SK-N-SH (cell line): ENCODE measurements around the gene RBBP8NL. TPM values are rescaled to one million over a fixed set of nuclear protein-coding genes. Genes with fewer than 3 reads are reported as not detected.

Source experiments
- CTCF ChIA-PET: fragments of 300-600, 350-600 bp; formaldehyde crosslinking; extraction: SDS; loops from one replicate; lab custom pipeline; 2021; lab: Yijun Ruan, JAX
- POLR2A ChIA-PET: fragments of 350-600 bp; sonication (Branson Sonifier 250); formaldehyde crosslinking; extraction: SDS; loops from one replicate; lab custom pipeline; 2020; ENCODE audit warnings: antibody characterized with exemption, inconsistent platforms; lab: Yijun Ruan, JAX
- DNase-seq: peaks from one replicate; pipeline ENCODE4 v3.0.0; 2012
- H2AFZ ChIP-seq: fragments of 200-600 bp; sonication (generic); 2 replicates; pipeline ENCODE4 v1.8.1; 2016; ENCODE audit warnings: antibody characterized with exemption, mild to moderate bottlenecking, low read depth
- H3F3A ChIP-seq: fragments of 200-600 bp; sonication (generic); replicated peaks from 2 replicates; pipeline ENCODE3; 2016; ENCODE audit warnings: antibody characterized with exemption, mild to moderate bottlenecking; ENCODE audit not compliant: insufficient read depth
- H3K27ac ChIP-seq, 2 experiments: fragments of 200-500 bp in 1 of 2; fragments of 200-600 bp in 1 of 2; sonication (Bioruptor generic) in 1 of 2; sonication (generic), shearing (Covaris generic) in 1 of 2; 2 replicates each; pipeline versions ENCODE4 v1.5.1 to v1.6.1; 2014 to 2016; ENCODE audit warnings: low read depth in 2 of 2, inconsistent platforms in 1 of 2, low read length in 1 of 2, mild to moderate bottlenecking in 1 of 2, mixed read lengths in 1 of 2
- H3K27me3 ChIP-seq: fragments of 200-600 bp; sonication (generic), shearing (Covaris generic); 2 replicates; pipeline ENCODE4 v1.6.1; 2016; ENCODE audit warnings: mixed run types; ENCODE audit not compliant: insufficient read depth
- H3K36me3 ChIP-seq, 2 experiments: fragments of 200-500 bp in 1 of 2; fragments of 200-600 bp in 1 of 2; sonication (Bioruptor generic) in 1 of 2; sonication (generic) in 1 of 2; replicated peaks in 1 of 2; 2 replicates each; pipeline versions ENCODE3 to v1.5.1; 2014 to 2016; ENCODE audit warnings: low read length in 1 of 2, mild to moderate bottlenecking in 1 of 2; ENCODE audit not compliant: insufficient read depth in 2 of 2, control insufficient read depth in 1 of 2
- H3K4me1 ChIP-seq, 2 experiments: fragments of 200-500 bp in 1 of 2; fragments of 200-600 bp in 1 of 2; sonication (Bioruptor generic) in 1 of 2; sonication (generic), shearing (Covaris generic) in 1 of 2; 2 replicates each; pipeline versions ENCODE4 v1.5.1 to v1.6.1; 2014 to 2016; ENCODE audit warnings: low read depth in 1 of 2, low read length in 1 of 2, mixed run types in 1 of 2; ENCODE audit not compliant: insufficient read depth in 2 of 2, control insufficient read depth in 1 of 2
- H3K4me2 ChIP-seq: fragments of 200-600 bp; sonication (generic), shearing (Covaris generic); 2 replicates; pipeline ENCODE4 v1.6.1; 2017; ENCODE audit warnings: mixed run types
- H3K4me3 ChIP-seq, 2 experiments: fragments of 200-500 bp in 1 of 2; fragments of 200-600 bp in 1 of 2; sonication (Bioruptor generic) in 1 of 2; sonication (generic), shearing (Covaris generic) in 1 of 2; 2 replicates each; pipeline versions ENCODE4 v1.5.1 to v1.8.1; 2014 to 2016; ENCODE audit warnings: low read depth in 2 of 2, inconsistent platforms in 1 of 2, low read length in 1 of 2, mild to moderate bottlenecking in 1 of 2, mixed read lengths in 1 of 2, moderate library complexity in 1 of 2
- H3K79me2 ChIP-seq: fragments of 200-600 bp; sonication (generic); 2 replicates; pipeline ENCODE4 v1.8.1; 2017; ENCODE audit warnings: mild to moderate bottlenecking; ENCODE audit not compliant: insufficient read depth
- H3K9ac ChIP-seq: fragments of 200-600 bp; sonication (generic); 2 replicates; pipeline ENCODE4 v1.6.1; 2017; ENCODE audit warnings: mixed run types
- H3K9me2 ChIP-seq: fragments of 200-600 bp; sonication (generic); 2 replicates; pipeline ENCODE4 v1.6.1; 2017; ENCODE audit warnings: mixed run types
- H3K9me3 ChIP-seq: fragments of 200-600 bp; sonication (generic); 2 replicates; pipeline ENCODE4 v1.6.1; 2017; ENCODE audit warnings: mixed run types, mild to moderate bottlenecking, moderate library complexity
- H4K20me1 ChIP-seq: fragments of 200-600 bp; sonication (generic); 2 replicates; pipeline ENCODE4 v1.6.1; 2017; ENCODE audit warnings: mild to moderate bottlenecking, mixed run types; ENCODE audit not compliant: insufficient read depth
- CHD2 ChIP-seq: fragments of 150-350 bp; IDR thresholded peaks from 2 replicates; pipeline ENCODE4 v1.6.1; 2018; ENCODE audit warnings: low read length; ENCODE audit not compliant: partially characterized antibody
- CTCF ChIP-seq: fragments of 200-600 bp; sonication (generic); IDR thresholded peaks from 2 replicates; pipeline ENCODE4 v1.6.1; 2017; ENCODE audit warnings: antibody characterized with exemption, mild to moderate bottlenecking, moderate library complexity
- EP300 ChIP-seq, 2 experiments: IDR thresholded peaks; 2 replicates each; pipeline versions ENCODE4 v1.4.0 to v1.6.1; 2012; ENCODE audit warnings: borderline replicate concordance in 1 of 2, low read depth in 1 of 2, low read length in 1 of 2
- EZH2phosphoT487 ChIP-seq: fragments of 200-600 bp; sonication (generic); IDR thresholded peaks from 2 replicates; pipeline ENCODE4 v1.6.1; 2017; ENCODE audit warnings: low read depth, mixed run types, mild to moderate bottlenecking, antibody characterized with exemption, moderate library complexity, borderline replicate concordance
- FOXJ3 ChIP-seq: sonication (generic); formaldehyde crosslinking; IDR thresholded peaks from 2 replicates; pipeline ENCODE4 v1.5.1; 2020; ENCODE audit warnings: mild to moderate bottlenecking, missing genetic modification reagents
- FOXM1 ChIP-seq: IDR thresholded peaks from 2 replicates; pipeline ENCODE4 v1.4.0; 2012; ENCODE audit warnings: low read depth, mild to moderate bottlenecking
- GATA2 ChIP-seq: sonication (generic); formaldehyde crosslinking; IDR thresholded peaks from 2 replicates; pipeline ENCODE4 v1.5.0; 2020; ENCODE audit warnings: mild to moderate bottlenecking, missing genetic modification reagents
- NFIC ChIP-seq: IDR thresholded peaks from 2 replicates; pipeline ENCODE4 v1.4.0; 2012; ENCODE audit warnings: borderline replicate concordance
- PBX3 ChIP-seq: IDR thresholded peaks from 2 replicates; pipeline ENCODE4; 2012
- POLR2AphosphoS5 ChIP-seq: IDR thresholded peaks from 2 replicates; pipeline ENCODE4 v1.6.1; 2012; ENCODE audit warnings: low read depth, low read length
- RCOR1 ChIP-seq: fragments of 150-350 bp; IDR thresholded peaks from 2 replicates; pipeline ENCODE4 v1.6.1; 2017; ENCODE audit warnings: antibody characterized with exemption, low read length
- RXRA ChIP-seq: IDR thresholded peaks from 2 replicates; pipeline ENCODE4 v1.4.0; 2012; ENCODE audit warnings: low read depth, mild to moderate bottlenecking, borderline replicate concordance
- TAF1 ChIP-seq: IDR thresholded peaks from 2 replicates; pipeline ENCODE4 v1.6.1; 2012; ENCODE audit warnings: low read depth, mild to moderate bottlenecking, low read length, moderate library complexity, borderline replicate concordance
- TCF12 ChIP-seq: IDR thresholded peaks from 2 replicates; pipeline ENCODE4 v1.4.0; 2012
- TEAD4 ChIP-seq: IDR thresholded peaks from 2 replicates; pipeline ENCODE4 v1.4.0; 2012; ENCODE audit warnings: mild to moderate bottlenecking, borderline replicate concordance; ENCODE audit not compliant: insufficient read depth
- USF2 ChIP-seq: fragments of 150-350 bp; IDR thresholded peaks from 2 replicates; pipeline ENCODE4 v1.6.1; 2017; ENCODE audit warnings: antibody characterized with exemption, low read length, low read depth, borderline replicate concordance
- ZBTB33 ChIP-seq: IDR thresholded peaks from 2 replicates; pipeline ENCODE4 v1.4.0; 2012; ENCODE audit warnings: low read depth, borderline replicate concordance
- WGBS: methylation state at CpG from one replicate; pipeline ENCODE4 v1.1.6; 2017; ENCODE audit warnings: low lambda C conversion rate; 5-methylcytosine and 5-hydroxymethylcytosine counted together
- polyA plus RNA-seq, 3 experiments: library from polyadenylated mRNA; depleted of rRNA; stranded (reverse); fragments of >200 nt; gene quantifications; 2 replicates each; pipeline ENCODE4 v1.2.3, GENCODE V29; 2012
- TF ChIP-seq, protein P1 (sequence below): IDR thresholded peaks from 2 replicates; pipeline ENCODE4 v1.6.1; 2012; ENCODE audit warnings: mild to moderate bottlenecking, low read depth, low read length, moderate library complexity
- TF ChIP-seq, protein P2 (sequence below): fragments of 150-350 bp; IDR thresholded peaks from 2 replicates; pipeline ENCODE4 v1.6.1; 2016; ENCODE audit warnings: mild to moderate bottlenecking, low read depth, low read length
- TF ChIP-seq, protein P3 (sequence below): IDR thresholded peaks from 2 replicates; pipeline ENCODE4 v1.4.0; 2012; ENCODE audit warnings: low read depth, borderline replicate concordance

The RBBP8NL gene
- polyA plus RNA-seq, 1 of the 3 experiments (the other 2 are of a cell fraction), result not detected

GRCh38 chr20:62400021-62400420, 27.3 kb downstream of the RBBP8NL start:
- Histone ChIP-seq H3K4me1 (peaks cover 0 to 21% of the 10 kb centered on the region in 2 experiments; a peak in 1 of 4 replicates), H4K20me1 (no peaks in the 10 kb centered on the region), H3K9ac (no peak overlapping the region), H3K4me2 (no peak overlapping the region), H3F3A (no peaks in the 10 kb centered on the region), H3K36me3 (no peaks in the 10 kb centered on the region), H2AFZ (no peak overlapping the region), H3K27ac (no peak overlapping the region), H3K9me2 (no peaks in the 10 kb centered on the region), H3K27me3 (no peaks in the 10 kb centered on the region), H3K79me2 (peaks cover 5% of the 10 kb centered on the region; the same call in 1 of the 2 replicates), H3K4me3 (no peak overlapping the region), H3K9me3 (no peaks in the 10 kb centered on the region)
- no peak for DNase-seq
- ChIA-PET CTCF (interaction anchor here (0.9 to 1.6 kb wide), 5 partner anchors 10 to 98 kb away, joined by 3 to 7 read pairs (median 4); partner anchors contain the start of genes ADRM1 and RPS21), POLR2A (interaction anchor here (1.2 to 2.3 kb wide), 2 partner anchors 10 to 13 kb away, joined by 4 to 12 read pairs; partner anchors contain the start of gene RPS21)
- TF ChIP-seq EZH2phosphoT487 (no peak), NFIC (no peak), FOXM1 (no peak), GATA2 (CRISPR knock-in tag) (no peak), PBX3 (no peak), FOXJ3 (no peak), TAF1 (no peak), CTCF (no peak), RCOR1 (no peak), TCF12 (no peak), TEAD4 (no peak), EP300 (IDR thresholded peaks at IDR 0.05; ENCODE audit: borderline replicate concordance in 1 of 2, low read depth in 1 of 2, low read length in 1 of 2) (no peak), POLR2AphosphoS5 (no peak), ZBTB33 (no peak), CHD2 (no peak), USF2 (no peak), RXRA (no peak)
- TF ChIP-seq, protein P1, sequence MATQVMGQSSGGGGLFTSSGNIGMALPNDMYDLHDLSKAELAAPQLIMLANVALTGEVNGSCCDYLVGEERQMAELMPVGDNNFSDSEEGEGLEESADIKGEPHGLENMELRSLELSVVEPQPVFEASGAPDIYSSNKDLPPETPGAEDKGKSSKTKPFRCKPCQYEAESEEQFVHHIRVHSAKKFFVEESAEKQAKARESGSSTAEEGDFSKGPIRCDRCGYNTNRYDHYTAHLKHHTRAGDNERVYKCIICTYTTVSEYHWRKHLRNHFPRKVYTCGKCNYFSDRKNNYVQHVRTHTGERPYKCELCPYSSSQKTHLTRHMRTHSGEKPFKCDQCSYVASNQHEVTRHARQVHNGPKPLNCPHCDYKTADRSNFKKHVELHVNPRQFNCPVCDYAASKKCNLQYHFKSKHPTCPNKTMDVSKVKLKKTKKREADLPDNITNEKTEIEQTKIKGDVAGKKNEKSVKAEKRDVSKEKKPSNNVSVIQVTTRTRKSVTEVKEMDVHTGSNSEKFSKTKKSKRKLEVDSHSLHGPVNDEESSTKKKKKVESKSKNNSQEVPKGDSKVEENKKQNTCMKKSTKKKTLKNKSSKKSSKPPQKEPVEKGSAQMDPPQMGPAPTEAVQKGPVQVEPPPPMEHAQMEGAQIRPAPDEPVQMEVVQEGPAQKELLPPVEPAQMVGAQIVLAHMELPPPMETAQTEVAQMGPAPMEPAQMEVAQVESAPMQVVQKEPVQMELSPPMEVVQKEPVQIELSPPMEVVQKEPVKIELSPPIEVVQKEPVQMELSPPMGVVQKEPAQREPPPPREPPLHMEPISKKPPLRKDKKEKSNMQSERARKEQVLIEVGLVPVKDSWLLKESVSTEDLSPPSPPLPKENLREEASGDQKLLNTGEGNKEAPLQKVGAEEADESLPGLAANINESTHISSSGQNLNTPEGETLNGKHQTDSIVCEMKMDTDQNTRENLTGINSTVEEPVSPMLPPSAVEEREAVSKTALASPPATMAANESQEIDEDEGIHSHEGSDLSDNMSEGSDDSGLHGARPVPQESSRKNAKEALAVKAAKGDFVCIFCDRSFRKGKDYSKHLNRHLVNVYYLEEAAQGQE, result no peak
- TF ChIP-seq, protein P2, sequence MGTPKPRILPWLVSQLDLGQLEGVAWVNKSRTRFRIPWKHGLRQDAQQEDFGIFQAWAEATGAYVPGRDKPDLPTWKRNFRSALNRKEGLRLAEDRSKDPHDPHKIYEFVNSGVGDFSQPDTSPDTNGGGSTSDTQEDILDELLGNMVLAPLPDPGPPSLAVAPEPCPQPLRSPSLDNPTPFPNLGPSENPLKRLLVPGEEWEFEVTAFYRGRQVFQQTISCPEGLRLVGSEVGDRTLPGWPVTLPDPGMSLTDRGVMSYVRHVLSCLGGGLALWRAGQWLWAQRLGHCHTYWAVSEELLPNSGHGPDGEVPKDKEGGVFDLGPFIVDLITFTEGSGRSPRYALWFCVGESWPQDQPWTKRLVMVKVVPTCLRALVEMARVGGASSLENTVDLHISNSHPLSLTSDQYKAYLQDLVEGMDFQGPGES, result no peak
- TF ChIP-seq, protein P3, sequence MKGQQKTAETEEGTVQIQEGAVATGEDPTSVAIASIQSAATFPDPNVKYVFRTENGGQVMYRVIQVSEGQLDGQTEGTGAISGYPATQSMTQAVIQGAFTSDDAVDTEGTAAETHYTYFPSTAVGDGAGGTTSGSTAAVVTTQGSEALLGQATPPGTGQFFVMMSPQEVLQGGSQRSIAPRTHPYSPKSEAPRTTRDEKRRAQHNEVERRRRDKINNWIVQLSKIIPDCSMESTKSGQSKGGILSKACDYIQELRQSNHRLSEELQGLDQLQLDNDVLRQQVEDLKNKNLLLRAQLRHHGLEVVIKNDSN, result no peak
- WGBS, result 86% methylated on average over 7 of the region's 7 CpGs
